ENCODE measurements around the gene SH2D5.

DNA sequence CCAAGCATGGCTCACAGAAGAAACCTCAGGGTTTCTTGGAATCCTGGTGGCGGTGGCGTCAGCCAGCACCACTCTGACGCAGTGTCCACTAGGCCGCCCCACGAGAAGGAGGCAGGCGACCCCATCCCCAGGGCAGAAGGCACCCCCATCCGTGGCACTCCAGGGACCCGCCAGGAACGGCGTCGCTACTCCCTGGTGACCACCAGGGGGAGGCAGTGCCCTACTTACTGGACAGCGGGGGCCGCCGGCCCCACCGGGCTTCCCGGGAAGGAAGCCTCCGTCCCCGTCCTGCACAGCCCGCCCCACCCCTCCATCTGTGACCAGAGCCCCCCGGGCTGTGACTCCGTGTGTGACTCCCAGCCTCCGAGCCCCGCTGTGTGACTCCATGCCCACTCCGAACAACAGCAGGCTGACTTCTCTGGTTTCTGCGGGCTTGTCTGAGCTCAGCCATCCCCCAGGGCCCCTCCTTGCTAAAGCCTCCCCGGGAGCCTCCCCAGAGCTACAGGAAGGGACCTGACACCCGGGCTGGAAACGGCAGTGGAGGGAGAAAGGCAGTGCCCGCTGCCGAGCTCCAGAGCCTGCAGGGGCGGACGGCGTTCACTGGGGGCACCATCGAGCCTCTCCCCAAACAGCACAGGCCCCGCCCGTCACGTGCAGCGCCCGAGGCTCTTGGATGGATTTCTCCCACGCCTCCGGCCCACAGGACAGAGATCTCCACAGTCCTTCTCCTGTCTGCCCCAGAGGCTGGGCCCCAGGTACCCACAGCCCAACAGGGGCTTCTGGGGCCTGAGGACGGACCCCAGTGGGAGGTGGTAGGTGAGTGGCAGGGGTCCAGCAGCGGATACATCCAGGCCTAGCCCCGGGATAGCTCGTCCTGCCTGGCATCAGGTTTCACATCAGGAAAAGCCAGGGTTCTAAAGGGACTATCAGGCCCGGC, 35.8 kb downstream of the SH2D5 start:
- TF ChIP-seq EZH2phosphoT487 (IDR thresholded peaks at IDR 0.05; ENCODE audit: low read length) (no peak), EZH2 (optimal IDR thresholded peaks at IDR 0.05; ENCODE audit: low read depth, low read length) (no peak)
- TF ChIP-seq, protein P1, sequence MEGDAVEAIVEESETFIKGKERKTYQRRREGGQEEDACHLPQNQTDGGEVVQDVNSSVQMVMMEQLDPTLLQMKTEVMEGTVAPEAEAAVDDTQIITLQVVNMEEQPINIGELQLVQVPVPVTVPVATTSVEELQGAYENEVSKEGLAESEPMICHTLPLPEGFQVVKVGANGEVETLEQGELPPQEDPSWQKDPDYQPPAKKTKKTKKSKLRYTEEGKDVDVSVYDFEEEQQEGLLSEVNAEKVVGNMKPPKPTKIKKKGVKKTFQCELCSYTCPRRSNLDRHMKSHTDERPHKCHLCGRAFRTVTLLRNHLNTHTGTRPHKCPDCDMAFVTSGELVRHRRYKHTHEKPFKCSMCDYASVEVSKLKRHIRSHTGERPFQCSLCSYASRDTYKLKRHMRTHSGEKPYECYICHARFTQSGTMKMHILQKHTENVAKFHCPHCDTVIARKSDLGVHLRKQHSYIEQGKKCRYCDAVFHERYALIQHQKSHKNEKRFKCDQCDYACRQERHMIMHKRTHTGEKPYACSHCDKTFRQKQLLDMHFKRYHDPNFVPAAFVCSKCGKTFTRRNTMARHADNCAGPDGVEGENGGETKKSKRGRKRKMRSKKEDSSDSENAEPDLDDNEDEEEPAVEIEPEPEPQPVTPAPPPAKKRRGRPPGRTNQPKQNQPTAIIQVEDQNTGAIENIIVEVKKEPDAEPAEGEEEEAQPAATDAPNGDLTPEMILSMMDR (IDR thresholded peaks at IDR 0.05; ENCODE audit: low read length), result peak; percentile 70

Measured in MM.1S (cell line).